Neuronal stem cell (in vitro differentiated cells): Measurements from ENCODE around the gene TNFAIP3.
A peak's percentile ranks its signal among the peaks of the same experiment; 100 is the strongest.

ENCODE experiments used
- DNase-seq: peaks from one replicate; pipeline ENCODE4 v3.0.0-alpha.2; 2013; ENCODE audit warnings: low spot score
- H2AFZ ChIP-seq: one replicate; pipeline ENCODE4 v1.6.1; 2013; ENCODE audit warnings: mild to moderate bottlenecking, low read length, inconsistent platforms
- H2AK5ac ChIP-seq: 2 replicates; pipeline ENCODE4 v1.6.1; 2013; ENCODE audit warnings: low read depth, mild to moderate bottlenecking, inconsistent platforms, low read length, moderate library complexity, mixed read lengths
- H2BK120ac ChIP-seq: 2 replicates; pipeline ENCODE4 v1.6.1; 2013; ENCODE audit warnings: low read depth, mild to moderate bottlenecking, inconsistent platforms, low read length, moderate library complexity, mixed read lengths
- H2BK12ac ChIP-seq: one replicate; pipeline ENCODE4 v1.6.1; 2013; ENCODE audit warnings: low read length, inconsistent platforms
- H2BK15ac ChIP-seq: 2 replicates; pipeline ENCODE4 v1.6.1; 2013; ENCODE audit warnings: mild to moderate bottlenecking, low read length, inconsistent platforms, mixed read lengths
- H2BK5ac ChIP-seq: one replicate; pipeline ENCODE4 v1.6.1; 2013; ENCODE audit warnings: inconsistent platforms, mild to moderate bottlenecking, low read length, moderate library complexity
- H3K14ac ChIP-seq: one replicate; pipeline ENCODE4 v1.6.1; 2013; ENCODE audit warnings: low read length, inconsistent platforms
- H3K18ac ChIP-seq: 2 replicates; pipeline ENCODE4 v1.6.1; 2013; ENCODE audit warnings: low read length, inconsistent platforms
- H3K23ac ChIP-seq: 2 replicates; pipeline ENCODE4 v1.6.1; 2013; ENCODE audit warnings: low read depth, mild to moderate bottlenecking, mixed read lengths, low read length, inconsistent platforms; ENCODE audit not compliant: poor library complexity
- H3K27ac ChIP-seq: replicated peaks from 3 replicates; pipeline ENCODE4 v1.5.1; 2013; ENCODE audit warnings: low read length, inconsistent platforms
- H3K27me3 ChIP-seq, 3 experiments: 2 replicates each; pipeline ENCODE4 v1.6.1; 2013; ENCODE audit warnings: low read length in 3 of 3, mild to moderate bottlenecking in 2 of 3, inconsistent platforms in 1 of 3, low read depth in 1 of 3, mixed read lengths in 1 of 3, moderate library complexity in 1 of 3; ENCODE audit not compliant: control insufficient read depth in 3 of 3, insufficient read depth in 3 of 3
- H3K36me3 ChIP-seq, 2 donors: replicated peaks in 1 of 2; 2 replicates each; pipeline ENCODE4 v1.6.1; 2013; ENCODE audit warnings: low read length in 2 of 2; ENCODE audit not compliant: control insufficient read depth in 2 of 2, insufficient read depth in 2 of 2
- H3K4ac ChIP-seq: 2 replicates; pipeline ENCODE4 v1.6.1; 2013; ENCODE audit warnings: inconsistent platforms, mild to moderate bottlenecking, low read length, moderate library complexity
- H3K4me1 ChIP-seq, 2 donors: 1 replicate in 1 of 2; 2 replicates in 1 of 2; pipeline ENCODE4 v1.6.1; 2013; ENCODE audit warnings: low read length in 2 of 2, low read depth in 1 of 2; ENCODE audit not compliant: control insufficient read depth in 2 of 2, insufficient read depth in 1 of 2
- H3K4me2 ChIP-seq: one replicate; pipeline ENCODE4 v1.6.1; 2013; ENCODE audit warnings: mild to moderate bottlenecking, low read length, inconsistent platforms; ENCODE audit not compliant: insufficient read depth, poor library complexity, severe bottlenecking
- H3K4me3 ChIP-seq, 2 donors: 2 replicates each; pipeline ENCODE4 v1.5.1; 2013; ENCODE audit warnings: low read length in 2 of 2, mild to moderate bottlenecking in 2 of 2, inconsistent platforms in 1 of 2, moderate library complexity in 1 of 2
- H3K79me1 ChIP-seq: one replicate; pipeline ENCODE4 v1.6.1; 2013; ENCODE audit warnings: low read depth, mild to moderate bottlenecking, inconsistent platforms, low read length, moderate library complexity
- H3K9ac ChIP-seq: one replicate; pipeline ENCODE4 v1.6.1; 2013; ENCODE audit warnings: mild to moderate bottlenecking, low read depth, low read length, inconsistent platforms; ENCODE audit not compliant: poor library complexity
- H3K9me3 ChIP-seq, 2 donors: replicated peaks in 1 of 2; 2 replicates each; pipeline versions ENCODE3 to v1.6.1; 2013; ENCODE audit warnings: low read length in 2 of 2, mild to moderate bottlenecking in 2 of 2, inconsistent platforms in 1 of 2, low read depth in 1 of 2, mixed read lengths in 1 of 2, moderate library complexity in 1 of 2; ENCODE audit not compliant: control insufficient read depth in 2 of 2, insufficient read depth in 1 of 2
- H4K8ac ChIP-seq: one replicate; pipeline ENCODE4 v1.6.1; 2013; ENCODE audit warnings: low read depth, mild to moderate bottlenecking, inconsistent platforms, low read length, moderate library complexity
- H4K91ac ChIP-seq: one replicate; pipeline ENCODE4 v1.6.1; 2013; ENCODE audit warnings: low read length, low read depth, mild to moderate bottlenecking, inconsistent platforms; ENCODE audit not compliant: poor library complexity
- WGBS, 2 donors: extraction: QIAGEN DNeasy Blood & Tissue Kit; methylation state at CpG; one replicate each; pipeline ENCODE4 v1.1.7; 2013; ENCODE audit warnings: missing lambda C conversion rate in 2 of 2, mixed read lengths in 1 of 2; ENCODE audit not compliant: insufficient read length in 2 of 2, insufficient replicate concordance in 1 of 2; ENCODE audit errors: extremely low coverage in 2 of 2; 5-methylcytosine and 5-hydroxymethylcytosine counted together

The TNFAIP3 gene

GRCh38 chr6:137878029-137878428, 11.0 kb downstream of the TNFAIP3 start:
- Histone ChIP-seq H3K9ac (no peak overlapping the region), H3K9me3 (no peaks in the 10 kb centered on the region), H4K8ac (no peak overlapping the region), H2AFZ (no peak overlapping the region), H3K23ac (no peak overlapping the region), H2BK15ac (no peak overlapping the region), H3K4me1 (peaks cover 7% of the 10 kb centered on the region in 2 donors), H3K36me3 (peaks cover 14 to 53% of the 10 kb centered on the region in 2 donors), H3K4me2 (no peak overlapping the region), H3K27me3 (no peaks in the 10 kb centered on the region), H3K18ac (no peak overlapping the region), H3K14ac (no peak overlapping the region), H3K4ac (no peak overlapping the region), H2BK120ac (no peak overlapping the region), H2AK5ac (no peak overlapping the region), H3K4me3 (no peak overlapping the region), H2BK5ac (no peak overlapping the region), H4K91ac (no peak overlapping the region), H2BK12ac (no peak overlapping the region), H3K27ac (no peak overlapping the region), H3K79me1 (no peaks in the 10 kb centered on the region)
- no CpG with 5 or more reads among the region's 2 CpGs for WGBS, 2 donors
- DNase-seq = no peak

- Histone ChIP-seq H3K9me3 (no peaks in the 10 kb centered on the region), H2BK15ac (no peak overlapping the region), H4K8ac (no peak overlapping the region), H3K23ac (no peak overlapping the region), H3K79me1 (no peaks in the 10 kb centered on the region), H4K91ac (no peak overlapping the region), H3K27ac (no peak overlapping the region), H2BK120ac (no peak overlapping the region), H3K18ac (peak overlapping the region; percentile 2), H3K27me3 (no peaks in the 10 kb centered on the region), H3K4ac (no peak overlapping the region), H2AK5ac (no peak overlapping the region), H3K9ac (no peak overlapping the region), H3K4me3 (no peak overlapping the region), H3K4me2 (no peak overlapping the region), H2AFZ (peak overlapping the region; percentile 67), H3K14ac (no peak overlapping the region), H3K36me3 (peaks cover 14 to 53% of the 10 kb centered on the region in 2 donors), H2BK5ac (no peak overlapping the region), H2BK12ac (no peak overlapping the region), H3K4me1 (peaks cover 5 to 7% of the 10 kb centered on the region in 2 donors)
- WGBS, 2 donors = no CpG with 5 or more reads among the region's 33 CpGs
- DNase-seq = peak; percentile 51
Observed at GRCh38 chr6:137878486-137879285, 11.6 kb downstream of the TNFAIP3 start.

- no peak overlapping the region for H4K91ac ChIP-seq
- H2AK5ac ChIP-seq = no peak overlapping the region
- H3K9ac ChIP-seq = no peak overlapping the region
- no peak overlapping the region for H3K27ac ChIP-seq
- no peak overlapping the region for H2BK5ac ChIP-seq
- H2AFZ ChIP-seq = peak overlapping the region; percentile 67
- peaks cover 14 to 53% of the 10 kb centered on the region in 2 donors for H3K36me3 ChIP-seq
- H3K27me3 ChIP-seq = no peaks in the 10 kb centered on the region
- no peak overlapping the region for H2BK12ac ChIP-seq
- no peak overlapping the region for H3K14ac ChIP-seq
- no peak overlapping the region for H2BK120ac ChIP-seq
- DNase-seq = no peak
- H3K79me1 ChIP-seq = no peaks in the 10 kb centered on the region
- H3K9me3 ChIP-seq = no peaks in the 10 kb centered on the region
- H3K4me1 ChIP-seq = peaks cover 5 to 7% of the 10 kb centered on the region in 2 donors
- WGBS, 2 donors = no CpG with 5 or more reads among the region's 7 CpGs
- H2BK15ac ChIP-seq = no peak overlapping the region
- H3K4me2 ChIP-seq = no peak overlapping the region
- H3K18ac ChIP-seq = no peak overlapping the region
- H3K23ac ChIP-seq = no peak overlapping the region
- H4K8ac ChIP-seq = no peak overlapping the region
- no peak overlapping the region for H3K4me3 ChIP-seq
- no peak overlapping the region for H3K4ac ChIP-seq
Observed at GRCh38 chr6:137879299-137879698, 12.2 kb downstream of the TNFAIP3 start.

DNA sequence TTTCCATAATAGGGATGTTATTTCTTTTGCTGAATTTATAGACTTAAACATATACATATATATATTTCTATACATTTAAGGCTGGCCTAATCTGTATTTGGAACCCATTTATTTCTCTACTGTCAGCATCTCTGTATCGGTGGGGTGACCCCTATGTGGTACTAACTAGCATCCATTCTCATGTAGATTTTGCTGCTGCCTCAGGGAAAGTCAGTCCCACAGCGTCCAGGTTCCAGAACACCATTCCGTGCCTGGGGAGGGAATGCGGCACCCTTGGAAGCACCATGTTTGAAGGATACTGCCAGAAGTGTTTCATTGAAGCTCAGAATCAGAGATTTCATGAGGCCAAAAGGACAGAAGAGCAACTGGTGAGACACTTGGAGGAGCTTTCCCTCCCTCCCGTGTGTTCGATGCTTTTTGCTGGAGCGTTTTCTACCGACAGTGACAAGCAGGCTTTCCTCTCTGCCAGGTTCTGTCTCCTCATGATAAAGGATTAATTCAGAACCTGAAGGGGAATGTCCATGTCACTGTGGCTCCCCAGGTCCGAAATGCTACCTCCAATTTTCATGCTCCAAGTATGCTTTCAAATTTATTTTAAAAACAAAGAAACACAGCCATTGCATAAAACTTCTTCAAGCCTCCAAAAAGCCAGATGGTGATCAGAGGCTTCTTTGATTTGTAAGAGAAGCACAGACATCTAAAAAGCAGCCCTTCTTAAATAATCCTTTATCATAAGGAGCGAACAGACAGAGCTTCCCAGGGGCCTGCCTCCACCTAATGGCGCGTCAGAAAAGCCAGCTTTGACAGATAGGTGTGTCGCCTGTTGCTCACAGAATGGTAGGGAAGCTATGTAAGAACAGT, 13.1 kb downstream of the TNFAIP3 start:
- Histone ChIP-seq H3K4me2 (no peak overlapping the region), H2BK120ac (no peak overlapping the region), H3K4ac (no peak overlapping the region), H2AFZ (no peak overlapping the region), H2BK5ac (no peak overlapping the region), H3K23ac (no peak overlapping the region), H3K27ac (no peak overlapping the region), H4K8ac (no peak overlapping the region), H3K36me3 (peaks cover 14 to 50% of the 10 kb centered on the region in 2 donors), H3K18ac (no peak overlapping the region), H3K4me3 (no peak overlapping the region), H3K27me3 (no peaks in the 10 kb centered on the region), H2BK15ac (no peak overlapping the region), H4K91ac (no peak overlapping the region), H2BK12ac (no peak overlapping the region), H3K4me1 (peaks cover 5 to 7% of the 10 kb centered on the region in 2 donors), H3K79me1 (no peaks in the 10 kb centered on the region), H3K9ac (no peak overlapping the region), H3K14ac (no peak overlapping the region), H2AK5ac (no peak overlapping the region), H3K9me3 (no peaks in the 10 kb centered on the region)
- DNase-seq = no peak
- no CpG with 5 or more reads among the region's 13 CpGs for WGBS, 2 donors
